ENCODE results near the gene RAD52. TPM values are rescaled to one million over a fixed set of nuclear protein-coding genes. Genes with fewer than 3 reads are reported as not detected.

The RAD52 gene
- total RNA-seq, 1 donor from 2014 or later, result 21.2 TPM

DNA sequence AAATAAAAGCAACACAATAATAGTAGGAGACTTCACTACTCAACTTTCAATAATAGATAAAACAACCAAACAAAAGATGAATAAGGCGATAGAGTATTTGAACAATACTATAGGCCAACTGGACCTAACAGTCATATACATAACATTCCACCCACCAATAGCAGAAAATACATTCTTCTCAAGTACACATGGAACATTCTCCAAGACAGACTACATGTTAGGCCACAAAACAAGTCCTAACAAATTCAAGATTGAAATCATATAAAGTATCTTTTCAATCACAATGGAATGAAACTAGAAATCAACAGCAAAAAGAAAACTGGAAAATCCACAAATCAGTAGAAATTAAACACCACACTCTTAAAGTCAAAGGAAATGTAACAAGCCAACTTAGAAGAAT is 28.8 kb downstream of the RAD52 start:
- peaks cover 31% of the 10 kb centered on the region for H3K36me3 Mint-ChIP-seq (ENCODE audit: low read depth)
- TF ChIP-seq, protein P1, sequence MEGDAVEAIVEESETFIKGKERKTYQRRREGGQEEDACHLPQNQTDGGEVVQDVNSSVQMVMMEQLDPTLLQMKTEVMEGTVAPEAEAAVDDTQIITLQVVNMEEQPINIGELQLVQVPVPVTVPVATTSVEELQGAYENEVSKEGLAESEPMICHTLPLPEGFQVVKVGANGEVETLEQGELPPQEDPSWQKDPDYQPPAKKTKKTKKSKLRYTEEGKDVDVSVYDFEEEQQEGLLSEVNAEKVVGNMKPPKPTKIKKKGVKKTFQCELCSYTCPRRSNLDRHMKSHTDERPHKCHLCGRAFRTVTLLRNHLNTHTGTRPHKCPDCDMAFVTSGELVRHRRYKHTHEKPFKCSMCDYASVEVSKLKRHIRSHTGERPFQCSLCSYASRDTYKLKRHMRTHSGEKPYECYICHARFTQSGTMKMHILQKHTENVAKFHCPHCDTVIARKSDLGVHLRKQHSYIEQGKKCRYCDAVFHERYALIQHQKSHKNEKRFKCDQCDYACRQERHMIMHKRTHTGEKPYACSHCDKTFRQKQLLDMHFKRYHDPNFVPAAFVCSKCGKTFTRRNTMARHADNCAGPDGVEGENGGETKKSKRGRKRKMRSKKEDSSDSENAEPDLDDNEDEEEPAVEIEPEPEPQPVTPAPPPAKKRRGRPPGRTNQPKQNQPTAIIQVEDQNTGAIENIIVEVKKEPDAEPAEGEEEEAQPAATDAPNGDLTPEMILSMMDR (conservative IDR thresholded peaks at IDR 0.05), result no peak
- H3K4me1 Mint-ChIP-seq, result no peaks in the 10 kb centered on the region

DNA sequence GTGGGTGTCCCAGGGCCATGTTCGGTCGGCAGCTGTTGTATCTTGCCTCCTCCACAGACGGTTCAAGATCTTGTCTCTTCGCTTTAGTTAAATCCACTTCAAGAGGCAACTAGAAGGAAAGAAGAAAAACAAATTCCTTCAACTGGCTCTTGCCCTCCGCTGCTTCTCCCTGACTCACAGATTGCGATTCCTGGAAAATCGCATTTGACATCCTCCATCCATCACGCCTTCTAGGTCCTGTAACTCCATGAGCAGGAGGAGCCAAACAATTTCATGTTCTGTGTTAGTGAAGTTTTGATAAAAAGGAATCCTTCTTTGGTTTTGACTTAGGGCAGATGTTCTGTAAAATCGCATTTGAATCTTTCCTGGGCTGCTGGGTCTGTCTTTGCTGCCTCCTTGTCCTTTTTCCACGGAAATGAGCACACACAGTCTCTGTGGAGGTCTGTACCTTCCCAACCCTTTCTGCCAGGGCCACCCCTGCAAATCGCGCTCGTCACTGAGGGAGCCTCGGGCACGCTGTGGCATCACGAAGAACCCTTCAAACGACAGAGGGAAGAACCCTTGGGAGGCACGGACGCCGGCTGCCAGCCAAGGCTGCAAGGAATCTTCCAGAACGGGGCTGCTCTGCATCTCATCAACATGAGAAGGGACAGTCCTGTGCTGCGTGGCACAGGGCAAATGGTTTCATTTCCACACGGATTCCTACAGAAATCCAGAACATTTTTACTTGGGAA is 32.6 kb downstream of the RAD52 start:
- Mint-ChIP-seq H3K4me3 (no peak overlapping the region), H3K4me1 (no peaks in the 10 kb centered on the region), H3K27me3 (ENCODE audit: low read depth) (no peaks in the 10 kb centered on the region), H3K27ac (ENCODE audit: unreplicated experiment) (peak overlapping the region; percentile 90), H3K9me3 (no peaks in the 10 kb centered on the region), H3K36me3 (ENCODE audit: low read depth) (peaks cover 35% of the 10 kb centered on the region)
- DNase-seq (ENCODE audit: low read depth, low spot score), result no peak
- TF ChIP-seq, protein P1 (conservative IDR thresholded peaks at IDR 0.05), result no peak

More for the DNA sequence above, 28.8 kb downstream of the RAD52 start:
- no peaks in the 10 kb centered on the region for H3K27me3 Mint-ChIP-seq (ENCODE audit: low read depth)
- no peak for DNase-seq (ENCODE audit: low read depth, low spot score)
- no peak overlapping the region for H3K27ac Mint-ChIP-seq (ENCODE audit: unreplicated experiment)
- H3K4me3 Mint-ChIP-seq, result no peak overlapping the region
- H3K9me3 Mint-ChIP-seq, result no peaks in the 10 kb centered on the region

GRCh38 chr12:916240-916639 is 33.3 kb downstream of the RAD52 start:
- Mint-ChIP-seq H3K4me3 (no peak overlapping the region), H3K36me3 (ENCODE audit: low read depth) (peaks cover 33% of the 10 kb centered on the region), H3K27me3 (ENCODE audit: low read depth) (no peaks in the 10 kb centered on the region), H3K27ac (ENCODE audit: unreplicated experiment) (no peak overlapping the region), H3K9me3 (no peaks in the 10 kb centered on the region), H3K4me1 (no peaks in the 10 kb centered on the region)
- DNase-seq (ENCODE audit: low read depth, low spot score), result no peak
- TF ChIP-seq, protein P1 (conservative IDR thresholded peaks at IDR 0.05), result no peak

DNA sequence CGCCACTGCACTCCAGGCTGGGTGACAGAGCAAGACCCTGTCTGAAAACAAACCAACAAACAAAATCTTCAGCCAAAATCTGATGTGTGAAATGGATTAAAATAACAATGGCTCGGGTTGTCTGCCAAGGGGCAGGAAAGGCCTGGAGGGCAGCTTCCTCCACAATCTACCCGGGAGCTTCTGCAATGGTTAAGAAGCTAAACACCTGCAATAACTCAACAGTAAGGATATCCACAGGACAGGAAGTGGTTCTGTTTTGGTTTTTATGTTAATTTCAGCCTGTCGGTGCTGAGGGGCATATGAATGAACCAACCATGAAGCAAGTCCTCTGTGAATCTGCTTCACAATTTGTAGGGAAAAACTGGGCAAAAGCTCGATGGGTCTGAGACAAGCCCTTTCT is 34.4 kb downstream of the RAD52 start:
- Mint-ChIP-seq H3K27me3 (ENCODE audit: low read depth) (no peaks in the 10 kb centered on the region), H3K27ac (ENCODE audit: unreplicated experiment) (no peak overlapping the region), H3K4me3 (no peak overlapping the region), H3K9me3 (no peaks in the 10 kb centered on the region), H3K4me1 (no peaks in the 10 kb centered on the region), H3K36me3 (ENCODE audit: low read depth) (peaks cover 26% of the 10 kb centered on the region)
- TF ChIP-seq, protein P1 (conservative IDR thresholded peaks at IDR 0.05), result no peak
- no peak for DNase-seq (ENCODE audit: low read depth, low spot score)

GRCh38 chr12:913919-914698 is 35.4 kb downstream of the RAD52 start:
- Mint-ChIP-seq H3K27ac (ENCODE audit: unreplicated experiment) (peak overlapping the region; percentile 67), H3K4me3 (no peak overlapping the region), H3K27me3 (ENCODE audit: low read depth) (no peaks in the 10 kb centered on the region), H3K4me1 (no peaks in the 10 kb centered on the region), H3K36me3 (ENCODE audit: low read depth) (peaks cover 28% of the 10 kb centered on the region), H3K9me3 (no peaks in the 10 kb centered on the region)
- TF ChIP-seq, protein P1 (conservative IDR thresholded peaks at IDR 0.05), result no peak
- no peak for DNase-seq (ENCODE audit: low read depth, low spot score)

Data from neural crest cell (in vitro differentiated cells).